HepG2 (cell line): Measurements from ENCODE around the gene PLXDC2. TPM values are rescaled to one million over a fixed set of nuclear protein-coding genes. Genes with fewer than 3 reads are reported as not detected.

Experiments used
- AGO2 ChIP-seq: fragments of 200-400 bp; formaldehyde crosslinking; optimal IDR thresholded peaks from 2 replicates; pipeline ENCODE3; 2017; ENCODE audit warnings: mild to moderate bottlenecking, low read depth, low read length, moderate library complexity
- ASH2L ChIP-seq: fragments of 300-600, 200-600 bp; sonication (generic); IDR thresholded peaks from 2 replicates; pipeline ENCODE4 v1.7.0; 2017; ENCODE audit warnings: low read depth, mild to moderate bottlenecking, moderate library complexity, mixed read lengths, low read length; ENCODE audit not compliant: insufficient read length
- ATRX ChIP-seq: sonication (generic); formaldehyde crosslinking; IDR thresholded peaks from 2 replicates; pipeline ENCODE4 v1.4.0; 2020; ENCODE audit warnings: missing genetic modification reagents, borderline replicate concordance
- BORCS8-MEF2B ChIP-seq: sonication (generic); formaldehyde crosslinking; IDR thresholded peaks from 2 replicates; pipeline ENCODE4 v1.8.0; 2022; ENCODE audit warnings: mild to moderate bottlenecking, missing genetic modification reagents
- CAMTA2 ChIP-seq: sonication (generic); formaldehyde crosslinking; IDR thresholded peaks from 2 replicates; pipeline ENCODE4 v1.4.0; 2020; ENCODE audit warnings: mild to moderate bottlenecking, missing genetic modification reagents, borderline replicate concordance
- FOXK2 ChIP-seq: fragments of 450-650 bp; IDR thresholded peaks from 2 replicates; pipeline ENCODE4 v1.6.1; 2016
- GABPA ChIP-seq, 2 experiments: IDR thresholded peaks; 2 replicates each; pipeline ENCODE4 v1.6.1; 2011 to 2016; ENCODE audit warnings: low read depth in 2 of 2, low read length in 1 of 2, missing biosample characterization in 1 of 2, missing genetic modification characterization in 1 of 2
- GTF2F1 ChIP-seq: fragments of 150-350 bp; IDR thresholded peaks from 2 replicates; pipeline ENCODE4 v1.6.1; 2014; ENCODE audit warnings: low read length
- GTF3A ChIP-seq: sonication (generic); formaldehyde crosslinking; conservative IDR thresholded peaks from 2 replicates; pipeline ENCODE4 v1.4.0; 2020; ENCODE audit warnings: mild to moderate bottlenecking, missing genetic modification reagents
- NFKB2 ChIP-seq: sonication (generic); formaldehyde crosslinking; IDR thresholded peaks from 2 replicates; pipeline ENCODE4 v1.4.0; 2020; ENCODE audit warnings: missing genetic modification reagents, borderline replicate concordance
- NR0B2 ChIP-seq: sonication (generic); formaldehyde crosslinking; IDR thresholded peaks from 2 replicates; pipeline ENCODE4 v1.4.0; 2020; ENCODE audit warnings: mild to moderate bottlenecking, missing genetic modification reagents
- RFX3 ChIP-seq: IDR thresholded peaks from 2 replicates; pipeline ENCODE4 v1.6.1; 2016; ENCODE audit warnings: missing biosample characterization, missing genetic modification reagents
- RFXANK ChIP-seq: IDR thresholded peaks from 2 replicates; pipeline ENCODE4 v1.6.1; 2016
- SRSF9 ChIP-seq: fragments of 200-400 bp; formaldehyde crosslinking; IDR thresholded peaks from 2 replicates; pipeline ENCODE4 v1.6.1; 2018; ENCODE audit warnings: borderline replicate concordance, mild to moderate bottlenecking, low read depth, low read length; ENCODE audit not compliant: insufficient read depth, poor library complexity, severe bottlenecking
- ZBTB4 ChIP-seq: sonication (generic); formaldehyde crosslinking; IDR thresholded peaks from 2 replicates; pipeline ENCODE4 v1.4.0; 2020; ENCODE audit warnings: missing genetic modification reagents, mild to moderate bottlenecking, borderline replicate concordance
- ZNF224 ChIP-seq: sonication (generic); formaldehyde crosslinking; IDR thresholded peaks from 2 replicates; pipeline ENCODE4 v1.5.0; 2020; ENCODE audit warnings: mild to moderate bottlenecking, missing genetic modification reagents
- polyA plus RNA-seq, 8 experiments: library from polyadenylated mRNA; depleted of rRNA in 3 of 8; stranded (reverse) in 7 of 8; unstranded in 1 of 8; fragments of >200 nt; fragmentation: Illumina TruSeq in 4 of 8; extraction: Trizol in 4 of 8; gene quantifications; 2 replicates each; pipeline versions ENCODE4 v1.2.1 to v1.2.3, GENCODE V29; 2011 to 2016; ENCODE audit warnings: low read depth in 4 of 8, missing spikeins in 1 of 8, mixed read lengths in 1 of 8; ENCODE audit not compliant: insufficient read depth in 1 of 8
- total RNA-seq, 5 experiments: library from RNA; depleted of rRNA; stranded (reverse); fragments of >200 nt; fragmentation: Illumina TruSeq; extraction: Trizol; gene quantifications; 2 replicates each; pipeline ENCODE4 v1.2.3, GENCODE V29; 2016; ENCODE audit warnings: low read depth in 1 of 5
- TF ChIP-seq, protein P1 (sequence below): sonication (generic); formaldehyde crosslinking; IDR thresholded peaks from 2 replicates; pipeline ENCODE4 v1.4.0; 2020; ENCODE audit warnings: missing genetic modification reagents, mild to moderate bottlenecking, borderline replicate concordance
- TF ChIP-seq, protein P2 (sequence below): sonication (generic); formaldehyde crosslinking; IDR thresholded peaks from 2 replicates; pipeline ENCODE4 v1.4.0; 2020; ENCODE audit warnings: missing genetic modification reagents

Gene PLXDC2
- total and polyA plus RNA-seq, 2 of the 13 experiments (the other 11 are each of a cell fraction or from before 2014, with no cell fraction given): 2.1 to 2.4 TPM

DNA sequence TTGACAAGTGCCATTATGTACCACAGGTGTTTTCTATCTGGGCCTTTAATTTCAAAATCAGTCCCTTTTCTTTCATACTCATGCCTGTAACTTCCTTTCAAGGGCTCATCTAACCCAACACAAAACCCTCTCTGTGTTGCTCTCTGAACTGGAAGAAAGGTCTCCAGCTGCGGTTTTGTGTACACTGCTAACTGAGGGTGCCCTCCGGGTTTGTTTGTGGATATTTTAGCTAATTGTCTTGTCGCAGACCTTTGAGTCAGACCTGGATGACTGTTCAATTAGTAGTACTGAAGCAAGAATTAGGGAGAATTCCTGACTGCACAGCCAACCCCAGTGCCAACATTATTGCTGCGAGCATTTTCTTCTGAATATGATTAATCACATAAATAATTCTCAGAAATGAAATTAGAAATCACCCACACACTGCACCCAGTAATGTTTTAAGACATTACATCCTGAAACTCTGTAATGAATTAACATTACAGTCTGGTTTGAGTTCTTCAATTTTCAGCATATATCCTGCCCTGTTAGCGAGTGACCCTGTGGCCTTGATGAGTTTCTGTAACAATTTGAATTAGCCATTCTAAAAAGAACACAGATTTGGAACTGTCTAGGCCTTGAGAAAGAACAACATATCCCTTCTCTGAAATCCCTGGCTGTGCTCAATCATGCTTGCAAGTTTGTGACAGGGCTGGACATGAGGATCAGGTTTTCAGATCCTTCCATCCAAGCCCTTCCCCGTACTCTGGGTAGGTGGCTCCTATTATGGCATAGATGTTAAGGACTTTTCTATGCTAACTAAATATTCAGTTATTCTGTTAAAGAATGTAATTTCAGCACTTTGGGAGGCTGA lies 460.1 kb downstream of the PLXDC2 start (continued):
- TF ChIP-seq ATRX (CRISPR knock-in tag) (no peak), NR0B2 (CRISPR knock-in tag) (no peak), ZBTB4 (CRISPR knock-in tag) (no peak), RFXANK (CRISPR knock-in tag) (no peak), BORCS8-MEF2B (no peak), RFX3 (no peak), GTF3A (no peak), NFKB2 (CRISPR knock-in tag) (no peak), GTF2F1 (no peak), FOXK2 (no peak), AGO2 (no peak), GABPA (IDR thresholded peaks at IDR 0.05; ENCODE audit: low read depth, low read length) (no peak), GABPA (CRISPR knock-in tag; IDR thresholded peaks at IDR 0.05; ENCODE audit: low read depth) (no peak), SRSF9 (no peak), ZNF224 (CRISPR knock-in tag) (no peak), ASH2L (no peak), CAMTA2 (CRISPR knock-in tag) (no peak)
- TF ChIP-seq, protein P1, sequence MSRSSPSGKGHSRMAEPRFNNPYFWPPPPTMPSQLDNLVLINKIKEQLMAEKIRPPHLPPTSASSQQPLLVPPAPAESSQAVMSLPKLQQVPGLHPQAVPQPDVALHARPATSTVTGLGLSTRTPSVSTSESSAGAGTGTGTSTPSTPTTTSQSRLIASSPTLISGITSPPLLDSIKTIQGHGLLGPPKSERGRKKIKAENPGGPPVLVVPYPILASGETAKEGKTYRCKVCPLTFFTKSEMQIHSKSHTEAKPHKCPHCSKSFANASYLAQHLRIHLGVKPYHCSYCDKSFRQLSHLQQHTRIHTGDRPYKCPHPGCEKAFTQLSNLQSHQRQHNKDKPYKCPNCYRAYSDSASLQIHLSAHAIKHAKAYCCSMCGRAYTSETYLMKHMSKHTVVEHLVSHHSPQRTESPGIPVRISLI: no peak
- TF ChIP-seq, protein P2, sequence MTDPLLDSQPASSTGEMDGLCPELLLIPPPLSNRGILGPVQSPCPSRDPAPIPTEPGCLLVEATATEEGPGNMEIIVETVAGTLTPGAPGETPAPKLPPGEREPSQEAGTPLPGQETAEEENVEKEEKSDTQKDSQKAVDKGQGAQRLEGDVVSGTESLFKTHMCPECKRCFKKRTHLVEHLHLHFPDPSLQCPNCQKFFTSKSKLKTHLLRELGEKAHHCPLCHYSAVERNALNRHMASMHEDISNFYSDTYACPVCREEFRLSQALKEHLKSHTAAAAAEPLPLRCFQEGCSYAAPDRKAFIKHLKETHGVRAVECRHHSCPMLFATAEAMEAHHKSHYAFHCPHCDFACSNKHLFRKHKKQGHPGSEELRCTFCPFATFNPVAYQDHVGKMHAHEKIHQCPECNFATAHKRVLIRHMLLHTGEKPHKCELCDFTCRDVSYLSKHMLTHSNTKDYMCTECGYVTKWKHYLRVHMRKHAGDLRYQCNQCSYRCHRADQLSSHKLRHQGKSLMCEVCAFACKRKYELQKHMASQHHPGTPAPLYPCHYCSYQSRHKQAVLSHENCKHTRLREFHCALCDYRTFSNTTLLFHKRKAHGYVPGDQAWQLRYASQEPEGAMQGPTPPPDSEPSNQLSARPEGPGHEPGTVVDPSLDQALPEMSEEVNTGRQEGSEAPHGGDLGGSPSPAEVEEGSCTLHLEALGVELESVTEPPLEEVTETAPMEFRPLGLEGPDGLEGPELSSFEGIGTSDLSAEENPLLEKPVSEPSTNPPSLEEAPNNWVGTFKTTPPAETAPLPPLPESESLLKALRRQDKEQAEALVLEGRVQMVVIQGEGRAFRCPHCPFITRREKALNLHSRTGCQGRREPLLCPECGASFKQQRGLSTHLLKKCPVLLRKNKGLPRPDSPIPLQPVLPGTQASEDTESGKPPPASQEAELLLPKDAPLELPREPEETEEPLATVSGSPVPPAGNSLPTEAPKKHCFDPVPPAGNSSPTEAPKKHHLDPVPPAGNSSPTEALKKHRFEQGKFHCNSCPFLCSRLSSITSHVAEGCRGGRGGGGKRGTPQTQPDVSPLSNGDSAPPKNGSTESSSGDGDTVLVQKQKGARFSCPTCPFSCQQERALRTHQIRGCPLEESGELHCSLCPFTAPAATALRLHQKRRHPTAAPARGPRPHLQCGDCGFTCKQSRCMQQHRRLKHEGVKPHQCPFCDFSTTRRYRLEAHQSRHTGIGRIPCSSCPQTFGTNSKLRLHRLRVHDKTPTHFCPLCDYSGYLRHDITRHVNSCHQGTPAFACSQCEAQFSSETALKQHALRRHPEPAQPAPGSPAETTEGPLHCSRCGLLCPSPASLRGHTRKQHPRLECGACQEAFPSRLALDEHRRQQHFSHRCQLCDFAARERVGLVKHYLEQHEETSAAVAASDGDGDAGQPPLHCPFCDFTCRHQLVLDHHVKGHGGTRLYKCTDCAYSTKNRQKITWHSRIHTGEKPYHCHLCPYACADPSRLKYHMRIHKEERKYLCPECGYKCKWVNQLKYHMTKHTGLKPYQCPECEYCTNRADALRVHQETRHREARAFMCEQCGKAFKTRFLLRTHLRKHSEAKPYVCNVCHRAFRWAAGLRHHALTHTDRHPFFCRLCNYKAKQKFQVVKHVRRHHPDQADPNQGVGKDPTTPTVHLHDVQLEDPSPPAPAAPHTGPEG (CRISPR knock-in tag): no peak
